GM12878 (cell line): Measurements from ENCODE around the gene RNU2-63P. TPM values are rescaled to one million over a fixed set of nuclear protein-coding genes. Genes with fewer than 3 reads are reported as not detected.

Experiments
- CBFB ChIP-seq: IDR thresholded peaks from 2 replicates; pipeline ENCODE4 v1.6.1; 2016; ENCODE audit warnings: antibody characterized with exemption, low read depth
- CEBPZ ChIP-seq: fragments of 150-350 bp; IDR thresholded peaks from 2 replicates; pipeline ENCODE4 v1.6.1; 2016; ENCODE audit warnings: low read depth, low read length
- CHD1 ChIP-seq: IDR thresholded peaks from 2 replicates; pipeline ENCODE4 v1.6.1; 2012; ENCODE audit warnings: low read depth, low read length, improper control_type of control experiment
- FOXM1 ChIP-seq: IDR thresholded peaks from 2 replicates; pipeline ENCODE4 v1.6.1; 2012; ENCODE audit warnings: low read depth, mild to moderate bottlenecking, inconsistent platforms, low read length, moderate library complexity
- IKZF1 ChIP-seq: fragments of 450-650 bp; conservative IDR thresholded peaks from 2 replicates; pipeline ENCODE4 v1.6.1; 2017; ENCODE audit warnings: antibody characterized with exemption, mild to moderate bottlenecking
- IKZF2 ChIP-seq, 2 experiments: fragments of 450-650 bp; IDR thresholded peaks; 2 replicates each; pipeline ENCODE4 v1.6.1; 2017; ENCODE audit warnings: mild to moderate bottlenecking in 2 of 2, moderate library complexity in 2 of 2
- MLLT1 ChIP-seq: fragments of 450-650 bp; IDR thresholded peaks from 2 replicates; pipeline ENCODE4 v1.6.1; 2016; ENCODE audit warnings: mild to moderate bottlenecking
- MTA2 ChIP-seq: fragments of 450-650 bp; IDR thresholded peaks from 2 replicates; pipeline ENCODE4 v1.6.1; 2016; ENCODE audit warnings: low read depth, mild to moderate bottlenecking, moderate library complexity
- PBX3 ChIP-seq: IDR thresholded peaks from 2 replicates; pipeline ENCODE4 v1.6.1; 2011; ENCODE audit warnings: mild to moderate bottlenecking, low read depth, low read length, moderate library complexity; ENCODE audit not compliant: insufficient replicate concordance
- RB1 ChIP-seq: fragments of 450-650 bp; formaldehyde crosslinking; IDR thresholded peaks from 2 replicates; pipeline ENCODE4 v1.6.1; 2017; ENCODE audit warnings: mild to moderate bottlenecking, borderline replicate concordance
- TAF1 ChIP-seq: IDR thresholded peaks from 2 replicates; pipeline ENCODE4 v1.6.1; 2011; ENCODE audit warnings: mild to moderate bottlenecking, low read depth, low read length, borderline replicate concordance
- TARDBP ChIP-seq: IDR thresholded peaks from 2 replicates; pipeline ENCODE4 v1.6.1; 2016; ENCODE audit warnings: borderline replicate concordance
- USF1 ChIP-seq: IDR thresholded peaks from 2 replicates; pipeline ENCODE4 v1.6.1; 2011; ENCODE audit warnings: borderline replicate concordance, low read depth, mild to moderate bottlenecking, moderate library complexity, mixed read lengths, low read length; ENCODE audit not compliant: insufficient read depth; ENCODE audit errors: extremely low read length
- ZBTB33 ChIP-seq: fragments of 450-650 bp; IDR thresholded peaks from 2 replicates; pipeline ENCODE4 v1.6.1; 2017; ENCODE audit warnings: mild to moderate bottlenecking
- ZBTB4 ChIP-seq: fragments of 450-650 bp; formaldehyde crosslinking; IDR thresholded peaks from 2 replicates; pipeline ENCODE4 v1.4.0; 2022; ENCODE audit warnings: mild to moderate bottlenecking, moderate library complexity
- ZNF207 ChIP-seq: fragments of 450-650 bp; IDR thresholded peaks from 2 replicates; pipeline ENCODE4 v1.6.1; 2014; ENCODE audit warnings: antibody characterized with exemption, mild to moderate bottlenecking, borderline replicate concordance
- ZNF24 ChIP-seq: fragments of 450-650 bp; IDR thresholded peaks from 2 replicates; pipeline ENCODE4 v1.6.1; 2017; ENCODE audit warnings: antibody characterized with exemption, mild to moderate bottlenecking
- polyA plus RNA-seq, 11 experiments: library from polyadenylated mRNA; depleted of rRNA in 4 of 11; unstranded in 6 of 11; stranded (reverse) in 5 of 11; fragments of >200 nt; fragmentation: Nextera tagmentation in 4 of 11; fragmentation: Illumina TruSeq in 1 of 11; extraction: Ambion mirVana in 4 of 11; extraction: Trizol in 1 of 11; gene quantifications; 1 replicate in 1 of 11; 2 replicates in 10 of 11; pipeline versions ENCODE4 v1.2.1 to v1.2.3, GENCODE V29; 2011 to 2016; ENCODE audit warnings: inconsistent platforms in 2 of 11, missing spikeins in 2 of 11, low read depth in 1 of 11
- total RNA-seq, 4 experiments: library from RNA; depleted of rRNA in 3 of 4; stranded (reverse); fragments of >200 nt in 3 of 4; fragmentation: Illumina TruSeq in 1 of 4; extraction: Trizol in 1 of 4; gene quantifications; 2 replicates each; pipeline versions ENCODE4 v1.2.1 to v1.2.3, GENCODE V29; 2013 to 2021

Gene RNU2-63P
- total and polyA plus RNA-seq, 10 of the 15 experiments (the other 5 are each of a cell fraction or from before 2014, with no cell fraction given): 10.7 to 117 (median 12.3) TPM; not detected in 5

- peak; percentile 91 for TF ChIP-seq IKZF1
- no peak for TF ChIP-seq ZNF24
- no peak for TF ChIP-seq ZBTB33
- TF ChIP-seq TARDBP: no peak
- TF ChIP-seq MLLT1: no peak
- TF ChIP-seq TAF1: peak; percentile 77; the same call in 1 of the 2 replicates
- TF ChIP-seq PBX3: no peak
- TF ChIP-seq CHD1: no peak
- no peak for TF ChIP-seq FOXM1
- no peak; a peak in 2 of 4 replicates for TF ChIP-seq IKZF2 (IDR thresholded peaks at IDR 0.05)
- peak; percentile 89; the same call in 1 of the 2 replicates for TF ChIP-seq ZNF207
- TF ChIP-seq RB1: peak; percentile 94
- 0 out of 2 replicates have a peak, but pooled peaks have one; percentile 43 for TF ChIP-seq CBFB
- no peak for TF ChIP-seq USF1
- TF ChIP-seq ZBTB4 (CRISPR knock-in tag): no peak
- no peak for TF ChIP-seq CEBPZ
- TF ChIP-seq MTA2: no peak
Observed at GRCh38 chr2:88055371-88056128, 39.2 kb upstream of the RNU2-63P start, which contains the start of gene KRCC1 (continued).
